Activated CD8-positive, alpha-beta memory T cell treated with anti-CD3 and anti-CD28 coated beads, Interleukin-2, amount 50 U/mL, for 1 hour (primary cell): ENCODE measurements around the gene LEPROT.

ENCODE experiments used
- DNase-seq: peaks from one replicate; pipeline ENCODE4 v3.0.0-alpha.2; 2020; ENCODE audit errors: extremely low read depth

LEPROT gene

DNA sequence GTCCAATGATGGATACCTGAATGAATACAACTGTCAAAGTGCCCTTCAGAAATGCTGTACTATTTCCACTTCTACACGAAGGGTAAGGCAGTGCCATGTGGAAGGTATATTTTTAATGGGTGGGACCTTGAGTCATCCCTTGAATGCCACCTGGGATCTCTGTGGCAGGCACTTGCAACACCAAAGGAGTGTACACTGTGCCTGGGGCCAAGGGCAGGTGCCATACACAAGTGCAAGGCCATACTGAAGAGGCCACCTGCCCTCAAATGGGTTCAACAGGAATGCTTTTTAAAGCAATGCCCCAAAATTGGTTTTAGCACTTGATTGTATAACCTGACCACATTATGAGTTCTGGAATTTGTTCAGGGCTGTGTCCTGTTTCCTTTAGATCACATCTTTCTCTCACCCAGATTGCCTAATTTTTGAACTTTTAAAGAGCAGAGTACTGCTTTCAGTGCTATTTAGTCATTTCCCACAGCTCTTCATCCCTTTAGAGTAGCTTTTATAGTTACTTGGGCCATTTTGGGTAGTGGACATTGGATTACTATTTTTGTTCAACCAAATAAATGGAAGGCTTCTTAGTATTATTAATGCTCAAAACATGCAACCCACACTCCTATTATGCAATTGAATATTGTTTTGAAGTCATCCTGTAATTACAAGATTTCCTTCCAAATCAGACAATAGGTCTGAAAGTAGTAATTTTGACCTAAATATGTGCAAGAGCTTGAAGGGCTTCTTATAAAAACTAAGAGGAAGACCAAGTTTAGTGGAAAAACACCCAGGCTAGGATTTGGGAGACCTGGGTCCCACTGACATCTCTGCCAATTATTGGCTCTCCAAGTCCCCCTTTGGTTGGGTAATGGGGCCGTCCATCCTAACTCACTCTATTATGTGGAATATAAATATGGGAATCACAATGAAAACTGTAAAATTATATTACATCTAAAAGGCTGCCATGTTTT lies 57.2 kb downstream of the LEPROT start:
- no peak for DNase-seq

GRCh38 chr1:65478379-65479026 lies 58.0 kb downstream of the LEPROT start:
- no peak for DNase-seq

GRCh38 chr1:65479554-65480204 lies 59.2 kb downstream of the LEPROT start:
- no peak for DNase-seq

DNA sequence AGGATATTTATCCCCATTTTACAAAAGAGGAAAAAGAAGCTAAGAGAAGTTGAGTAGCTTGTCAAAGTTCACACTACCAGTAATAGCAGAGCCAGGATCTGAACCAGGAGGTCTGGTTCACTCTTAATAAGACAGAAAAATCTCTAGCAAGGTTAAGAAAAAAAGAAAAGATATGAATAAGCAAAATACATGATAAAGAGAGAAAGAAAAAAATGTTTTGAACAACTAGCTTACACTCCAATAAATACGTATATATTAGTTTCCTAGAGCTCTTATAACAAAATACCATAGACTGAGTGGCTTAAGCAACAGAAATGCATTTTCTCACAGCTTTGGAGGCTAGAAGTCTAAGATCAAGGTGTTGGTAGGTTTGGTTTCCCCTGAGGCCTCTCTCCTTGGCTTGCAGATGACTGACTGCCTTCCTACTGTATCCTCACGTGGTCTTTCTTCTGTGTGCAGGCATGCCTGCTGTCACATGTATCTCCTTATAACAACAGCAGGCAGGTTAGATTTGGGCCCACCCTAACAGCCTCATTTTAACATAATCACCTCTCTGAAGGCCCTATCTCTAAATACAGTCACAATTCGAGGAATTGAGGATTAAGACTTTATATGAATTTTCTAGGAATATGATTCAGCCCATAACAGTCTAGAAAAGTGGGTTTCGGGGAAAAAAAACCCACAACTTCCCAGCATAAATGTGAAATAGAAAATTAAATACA lies 60.4 kb downstream of the LEPROT start:
- DNase-seq: no peak

GRCh38 chr1:65483993-65484754 lies 63.7 kb downstream of the LEPROT start:
- DNase-seq: no peak
